Neural cell (in vitro differentiated cells): ENCODE measurements around the gene CACNA1D. TPM values are rescaled to one million over a fixed set of nuclear protein-coding genes. Genes with fewer than 3 reads are reported as not detected.

Experiments used
- H2AFZ ChIP-seq: fragments of 200-600, 300-800 bp; sonication (generic), shearing (Covaris generic); 2 replicates; pipeline ENCODE4 v1.6.0; 2014; ENCODE audit warnings: low read depth, mild to moderate bottlenecking, antibody characterized with exemption, low read length, moderate library complexity
- H3F3A ChIP-seq: fragments of 200-600 bp; shearing (Covaris generic); 2 replicates; pipeline ENCODE4 v1.6.1; 2016; ENCODE audit warnings: mild to moderate bottlenecking, moderate library complexity, mixed read lengths, antibody characterized with exemption, low read length; ENCODE audit not compliant: insufficient read depth, poor library complexity, severe bottlenecking
- H3K27ac ChIP-seq: fragments of 200-600, 300-800 bp; sonication (generic), shearing (Covaris generic); 2 replicates; pipeline ENCODE4 v1.5.1; 2014; ENCODE audit warnings: mild to moderate bottlenecking, low read length, moderate library complexity
- H3K27me3 ChIP-seq: fragments of 300-800, 200-600 bp; sonication (generic), shearing (Covaris generic); 2 replicates; pipeline ENCODE4 v1.6.0; 2014; ENCODE audit warnings: mild to moderate bottlenecking, low read depth, low read length, moderate library complexity; ENCODE audit not compliant: insufficient read depth
- H3K36me3 ChIP-seq: fragments of 300-800, 200-600 bp; sonication (generic), shearing (Covaris generic); 2 replicates; pipeline ENCODE4 v1.5.1; 2014; ENCODE audit warnings: mild to moderate bottlenecking, antibody characterized with exemption, low read length, moderate library complexity; ENCODE audit not compliant: insufficient read depth
- H3K4me2 ChIP-seq: fragments of 300-800, 200-600 bp; sonication (generic), shearing (Covaris generic); 2 replicates; pipeline ENCODE4 v1.6.0; 2014; ENCODE audit warnings: mild to moderate bottlenecking, low read length
- H3K4me3 ChIP-seq: fragments of 300-800, 200-600 bp; sonication (generic), shearing (Covaris generic); 2 replicates; pipeline ENCODE4 v1.5.1; 2014; ENCODE audit warnings: mild to moderate bottlenecking, low read length, moderate library complexity
- H3K79me2 ChIP-seq: fragments of 200-600 bp; shearing (Covaris generic); replicated peaks from 2 replicates; pipeline ENCODE4 v1.6.0; 2014; ENCODE audit warnings: mild to moderate bottlenecking, low read length, moderate library complexity; ENCODE audit not compliant: insufficient read depth
- H3K9ac ChIP-seq: fragments of 300-800, 200-600 bp; sonication (generic), shearing (Covaris generic); 2 replicates; pipeline ENCODE4 v1.6.1; 2016; ENCODE audit warnings: mild to moderate bottlenecking, low read length, mixed read lengths
- H3K9me2 ChIP-seq: fragments of 200-600 bp; shearing (Covaris generic); 2 replicates; pipeline ENCODE4 v1.6.1; 2016; ENCODE audit warnings: mild to moderate bottlenecking, low read length, mixed read lengths; ENCODE audit not compliant: insufficient read depth
- H3K9me3 ChIP-seq: fragments of 200-600, 300-800 bp; sonication (generic), shearing (Covaris generic); 2 replicates; pipeline ENCODE4 v1.6.1; 2016; ENCODE audit warnings: mild to moderate bottlenecking, mixed run types, low read length, moderate library complexity, mixed read lengths
- H4K20me1 ChIP-seq: fragments of 200-600 bp; shearing (Covaris generic); 2 replicates; pipeline ENCODE4 v1.6.1; 2016; ENCODE audit warnings: mild to moderate bottlenecking, mixed run types; ENCODE audit not compliant: insufficient read depth
- CTCF ChIP-seq: fragments of 450-650 bp; IDR thresholded peaks from 2 replicates; pipeline ENCODE4 v1.5.1; 2014; ENCODE audit warnings: antibody characterized with exemption, mild to moderate bottlenecking, moderate library complexity; ENCODE audit not compliant: poor library complexity, severe bottlenecking
- EP300 ChIP-seq: fragments of 450-650 bp; conservative IDR thresholded peaks from 2 replicates; pipeline ENCODE4 v1.6.1; 2014; ENCODE audit warnings: antibody characterized with exemption, mild to moderate bottlenecking, moderate library complexity; ENCODE audit not compliant: poor library complexity, severe bottlenecking
- EZH2 ChIP-seq: fragments of 200-600, 300-800 bp; shearing (Covaris generic), sonication (generic); IDR thresholded peaks from 2 replicates; pipeline ENCODE4 v1.6.1; 2014; ENCODE audit warnings: antibody characterized with exemption, low read length, borderline replicate concordance, mild to moderate bottlenecking; ENCODE audit not compliant: insufficient read depth, poor library complexity, severe bottlenecking
- MXI1 ChIP-seq: fragments of 450-650 bp; conservative IDR thresholded peaks from 2 replicates; pipeline ENCODE4 v1.6.1; 2014; ENCODE audit warnings: antibody characterized with exemption, mild to moderate bottlenecking; ENCODE audit not compliant: poor library complexity, severe bottlenecking
- POLR2AphosphoS5 ChIP-seq: IDR thresholded peaks from 2 replicates; pipeline ENCODE4 v1.6.1; 2012
- RAD21 ChIP-seq: fragments of 450-650 bp; conservative IDR thresholded peaks from 2 replicates; pipeline ENCODE4 v1.6.1; 2014; ENCODE audit warnings: antibody characterized with exemption, mild to moderate bottlenecking, moderate library complexity
- REST ChIP-seq: IDR thresholded peaks from 2 replicates; pipeline ENCODE4 v1.6.1; 2012; ENCODE audit warnings: borderline replicate concordance
- SMC3 ChIP-seq: fragments of 450-650 bp; conservative IDR thresholded peaks from 2 replicates; pipeline ENCODE4 v1.6.1; 2014; ENCODE audit warnings: antibody characterized with exemption, mild to moderate bottlenecking, moderate library complexity; ENCODE audit not compliant: poor library complexity
- TAF1 ChIP-seq: IDR thresholded peaks from 2 replicates; pipeline ENCODE4 v1.6.1; 2012; ENCODE audit warnings: low read depth
- polyA plus RNA-seq: library from polyadenylated mRNA; depleted of rRNA; stranded (reverse); fragments of >200 nt; gene quantifications from 2 replicates; pipeline ENCODE4 v1.2.3, GENCODE V29; 2014

The CACNA1D gene
- polyA plus RNA-seq, 1 donor from 2014 or later = 22.5 TPM

GRCh38 chr3:53649816-53650215, 155.4 kb downstream of the CACNA1D start:
- no peak overlapping the region for H2AFZ ChIP-seq
- no peak overlapping the region for H3K27ac ChIP-seq
- H3K4me2 ChIP-seq = no peak overlapping the region
- no peaks in the 10 kb centered on the region for H4K20me1 ChIP-seq
- no peaks in the 10 kb centered on the region for H3K27me3 ChIP-seq
- H3K9me3 ChIP-seq = no peaks in the 10 kb centered on the region
- TF ChIP-seq TAF1 (no peak), MXI1 (no peak), EP300 (no peak), REST (no peak), POLR2AphosphoS5 (no peak), CTCF (no peak), EZH2 (no peak), SMC3 (no peak), RAD21 (no peak)
- no peak overlapping the region for H3K9ac ChIP-seq
- no peaks in the 10 kb centered on the region for H3F3A ChIP-seq
- H3K36me3 ChIP-seq = no peaks in the 10 kb centered on the region
- H3K4me3 ChIP-seq = no peak overlapping the region
- H3K9me2 ChIP-seq = no peaks in the 10 kb centered on the region
- no peaks in the 10 kb centered on the region for H3K79me2 ChIP-seq

- no peaks in the 10 kb centered on the region for H4K20me1 ChIP-seq
These were observed 156.0 kb downstream of the CACNA1D start for GRCh38 chr3:53650424-53650823.

More at GRCh38 chr3:53650424-53650823, 156.0 kb downstream of the CACNA1D start:
- Histone ChIP-seq H3K9me2 (no peaks in the 10 kb centered on the region), H3K36me3 (no peaks in the 10 kb centered on the region), H3K9me3 (no peaks in the 10 kb centered on the region), H3K79me2 (no peaks in the 10 kb centered on the region), H3K4me3 (no peak overlapping the region), H3K27ac (no peak overlapping the region), H3K4me2 (no peak overlapping the region), H2AFZ (no peak overlapping the region), H3K9ac (no peak overlapping the region), H3K27me3 (no peaks in the 10 kb centered on the region), H3F3A (no peaks in the 10 kb centered on the region)
- no peak for TF ChIP-seq SMC3
- TF ChIP-seq EZH2 = no peak
- TF ChIP-seq REST = no peak
- no peak for TF ChIP-seq POLR2AphosphoS5
- TF ChIP-seq EP300 = no peak
- TF ChIP-seq RAD21 = no peak
- TF ChIP-seq TAF1 = no peak
- no peak for TF ChIP-seq CTCF
- TF ChIP-seq MXI1 = no peak
